Glutamatergic neuron (in vitro differentiated cells): ENCODE data around the gene TMED8. TPM values are rescaled to one million over a fixed set of nuclear protein-coding genes. Genes with fewer than 3 reads are reported as not detected.
"Not testable (repeated sequence)": the region's sequence is repeated elsewhere in the genome, so short reads cannot be mapped to it uniquely, and the experiment has no call there.

Source experiments
- DNase-seq: peaks from one replicate; pipeline ENCODE4 v3.0.0; 2022
- H3K27ac Mint-ChIP-seq: one replicate; pipeline ENCODE4 v1.8.0; 2020; ENCODE audit warnings: mild to moderate bottlenecking, mixed read lengths, inconsistent platforms; ENCODE audit not compliant: unreplicated experiment
- H3K27me3 Mint-ChIP-seq: one replicate; pipeline ENCODE4 v1.8.0; 2020; ENCODE audit warnings: mild to moderate bottlenecking, moderate library complexity, mixed read lengths, inconsistent platforms; ENCODE audit not compliant: unreplicated experiment
- H3K36me3 Mint-ChIP-seq: one replicate; pipeline ENCODE4 v1.8.0; 2020; ENCODE audit warnings: mild to moderate bottlenecking, mixed read lengths, inconsistent platforms; ENCODE audit not compliant: unreplicated experiment
- H3K4me1 Mint-ChIP-seq: one replicate; pipeline ENCODE4 v1.8.0; 2020; ENCODE audit warnings: mild to moderate bottlenecking, low read depth, mixed read lengths, inconsistent platforms; ENCODE audit not compliant: unreplicated experiment
- H3K4me3 Mint-ChIP-seq: one replicate; pipeline ENCODE4 v1.8.0; 2020; ENCODE audit warnings: mild to moderate bottlenecking, mixed read lengths, inconsistent platforms; ENCODE audit not compliant: unreplicated experiment
- H3K9me3 Mint-ChIP-seq: one replicate; pipeline ENCODE4 v1.8.0; 2020; ENCODE audit warnings: mild to moderate bottlenecking, moderate library complexity, mixed read lengths, inconsistent platforms; ENCODE audit not compliant: unreplicated experiment
- CTCF ChIP-seq: fragments of 200-600 bp; sonication (generic); IDR thresholded peaks from one replicate; pipeline ENCODE4 v1.5.0; 2021; ENCODE audit not compliant: partially characterized antibody, unreplicated experiment
- total RNA-seq: library from RNA; stranded (reverse); fragmentation: NEBNext Ultra II Directional; extraction: Animal tissue kit (Norgen Biotek cat#: 25700); gene quantifications from one replicate; pipeline ENCODE4 v1.2.1, GENCODE V29; 2021; ENCODE audit not compliant: unreplicated experiment

The TMED8 gene
- total RNA-seq, 1 donor from 2014 or later, result 9.8 TPM

- no peaks in the 10 kb centered on the region for H3K27me3 Mint-ChIP-seq
- H3K9me3 Mint-ChIP-seq, result peaks cover 8% of the 10 kb centered on the region
- TF ChIP-seq CTCF, result no peak
- H3K36me3 Mint-ChIP-seq, result peaks cover 25% of the 10 kb centered on the region
- no peaks in the 10 kb centered on the region for H3K4me1 Mint-ChIP-seq
- H3K27ac Mint-ChIP-seq, result no peak overlapping the region
- no peak for DNase-seq
- no peak overlapping the region for H3K4me3 Mint-ChIP-seq
Observed at GRCh38 chr14:77421201-77421600, 44.3 kb upstream of the TMED8 start.

- H3K36me3 Mint-ChIP-seq, result peaks cover 16% of the 10 kb centered on the region
- TF ChIP-seq CTCF, result no peak
- H3K4me3 Mint-ChIP-seq, result no peak overlapping the region
- H3K9me3 Mint-ChIP-seq, result peaks cover 10% of the 10 kb centered on the region
- H3K27me3 Mint-ChIP-seq, result no peaks in the 10 kb centered on the region
- H3K4me1 Mint-ChIP-seq, result no peaks in the 10 kb centered on the region
- no peak for DNase-seq
- H3K27ac Mint-ChIP-seq, result no peak overlapping the region
Observed at GRCh38 chr14:77416836-77417235, 39.9 kb upstream of the TMED8 start.

GRCh38 chr14:77416098-77416497, 39.2 kb upstream of the TMED8 start:
- not testable (repeated sequence) for H3K9me3 Mint-ChIP-seq, H3K4me3 Mint-ChIP-seq, H3K4me1 Mint-ChIP-seq, DNase-seq, H3K27ac Mint-ChIP-seq, H3K27me3 Mint-ChIP-seq
- H3K36me3 Mint-ChIP-seq, result peaks cover 16% of the 10 kb centered on the region

- H3K4me3 Mint-ChIP-seq, DNase-seq, H3K27me3 Mint-ChIP-seq, H3K27ac Mint-ChIP-seq, H3K9me3 Mint-ChIP-seq, H3K4me1 Mint-ChIP-seq: not testable (repeated sequence)
- peaks cover 16% of the 10 kb centered on the region for H3K36me3 Mint-ChIP-seq
Observed at GRCh38 chr14:77415403-77416030, 38.6 kb upstream of the TMED8 start.

- TF ChIP-seq CTCF, result no peak
- Mint-ChIP-seq H3K27ac (no peak overlapping the region), H3K4me1 (no peaks in the 10 kb centered on the region)
Observed at GRCh38 chr14:77409131-77409533, 32.2 kb upstream of the TMED8 start.

GRCh38 chr14:77407158-77407557, 30.3 kb upstream of the TMED8 start:
- Mint-ChIP-seq H3K4me1 (no peaks in the 10 kb centered on the region), H3K4me3 (no peak overlapping the region), H3K9me3 (no peaks in the 10 kb centered on the region), H3K36me3 (no peaks in the 10 kb centered on the region), H3K27me3 (no peaks in the 10 kb centered on the region), H3K27ac (no peak overlapping the region)
- no peak for DNase-seq
- no peak for TF ChIP-seq CTCF

More at GRCh38 chr14:77409131-77409533, 32.2 kb upstream of the TMED8 start:
- H3K36me3 Mint-ChIP-seq, result no peaks in the 10 kb centered on the region
- no peak overlapping the region for H3K4me3 Mint-ChIP-seq
- no peak for DNase-seq
- no peaks in the 10 kb centered on the region for H3K9me3 Mint-ChIP-seq
- H3K27me3 Mint-ChIP-seq, result no peaks in the 10 kb centered on the region
